A549 (cell line): ENCODE results near the gene CD101.

Experiments used
- ESRRA ChIP-seq: fragments of 150-350 bp; IDR thresholded peaks from 2 replicates; pipeline ENCODE4 v1.6.1; 2014; ENCODE audit warnings: mild to moderate bottlenecking, low read length, borderline replicate concordance
- HDAC2 ChIP-seq: fragments of 200-600 bp; sonication (generic); IDR thresholded peaks from 2 replicates; pipeline ENCODE4 v1.6.1; 2016
- HOXA7 ChIP-seq: fragments of 250-450 bp; sonication (Bioruptor Pico); IDR thresholded peaks from 2 replicates; pipeline ENCODE4 v1.5.0; 2020; ENCODE audit warnings: mild to moderate bottlenecking, moderate library complexity
- MYC ChIP-seq: IDR thresholded peaks from 2 replicates; pipeline ENCODE4 v1.6.1; 2012; ENCODE audit warnings: mild to moderate bottlenecking, inconsistent platforms, low read length, improper control_type of control experiment, borderline replicate concordance
- POLR2A ChIP-seq: IDR thresholded peaks from 2 replicates; pipeline ENCODE4 v1.6.1; 2012; ENCODE audit warnings: mild to moderate bottlenecking, low read length
- RNF2 ChIP-seq: fragments of 200-600 bp; sonication (generic); IDR thresholded peaks from 2 replicates; pipeline ENCODE4 v1.6.1; 2016; ENCODE audit warnings: low read depth, mild to moderate bottlenecking, antibody characterized with exemption, moderate library complexity, borderline replicate concordance
- ZC3H11A ChIP-seq: fragments of 450-650 bp; IDR thresholded peaks from 2 replicates; pipeline ENCODE4 v1.6.1; 2014; ENCODE audit warnings: antibody characterized with exemption, mild to moderate bottlenecking
- ZSCAN20 ChIP-seq: fragments of 250-450 bp; sonication (Bioruptor Pico); IDR thresholded peaks from 2 replicates; pipeline ENCODE4 v1.8.0; 2022; ENCODE audit warnings: mild to moderate bottlenecking, moderate library complexity
- TF ChIP-seq, protein P1 (sequence below): IDR thresholded peaks from 2 replicates; pipeline ENCODE4 v1.6.1; 2012
- TF ChIP-seq, protein P2 (sequence below): fragments of 200-600 bp; sonication (generic); IDR thresholded peaks from 2 replicates; pipeline ENCODE4 v1.6.1; 2016; ENCODE audit warnings: antibody characterized with exemption, mild to moderate bottlenecking, moderate library complexity
- TF ChIP-seq, protein P3 (sequence below): fragments of >200 bp; sonication (Bioruptor Twin); formaldehyde crosslinking; IDR thresholded peaks from 3 replicates; pipeline ENCODE4 v1.5.1; 2016
- TF ChIP-seq, protein P4 (sequence below): fragments of 450-650 bp; IDR thresholded peaks from 2 replicates; pipeline ENCODE4 v1.6.1; 2014; ENCODE audit warnings: antibody characterized with exemption

DNA sequence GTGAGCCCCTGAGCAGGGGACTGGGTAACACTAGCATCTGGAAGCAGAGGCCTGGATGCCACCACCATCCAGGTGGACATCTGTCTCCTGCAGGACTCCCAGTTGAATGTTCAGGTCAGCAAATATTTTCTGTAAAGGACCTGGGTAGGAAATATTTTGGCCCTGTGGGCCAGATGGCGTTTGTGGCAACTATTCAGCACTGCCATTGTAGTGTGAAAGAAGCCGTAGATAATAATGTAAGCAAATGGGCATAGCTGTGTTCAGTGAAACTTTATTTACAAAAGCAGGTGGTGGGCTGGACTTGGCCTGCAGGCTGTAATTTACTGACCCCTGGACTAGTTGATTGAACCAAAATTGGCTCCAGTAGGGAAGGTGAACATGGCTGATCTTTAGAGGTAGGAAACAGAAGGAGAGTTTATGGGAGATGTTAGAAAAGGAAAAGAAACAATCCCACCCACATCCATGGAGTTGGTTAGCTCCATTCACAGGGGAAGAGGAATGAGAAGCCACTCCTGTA lies 20.0 kb upstream of the CD101 start:
- TF ChIP-seq, protein P1, sequence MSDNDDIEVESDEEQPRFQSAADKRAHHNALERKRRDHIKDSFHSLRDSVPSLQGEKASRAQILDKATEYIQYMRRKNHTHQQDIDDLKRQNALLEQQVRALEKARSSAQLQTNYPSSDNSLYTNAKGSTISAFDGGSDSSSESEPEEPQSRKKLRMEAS = no peak
- TF ChIP-seq, protein P2, sequence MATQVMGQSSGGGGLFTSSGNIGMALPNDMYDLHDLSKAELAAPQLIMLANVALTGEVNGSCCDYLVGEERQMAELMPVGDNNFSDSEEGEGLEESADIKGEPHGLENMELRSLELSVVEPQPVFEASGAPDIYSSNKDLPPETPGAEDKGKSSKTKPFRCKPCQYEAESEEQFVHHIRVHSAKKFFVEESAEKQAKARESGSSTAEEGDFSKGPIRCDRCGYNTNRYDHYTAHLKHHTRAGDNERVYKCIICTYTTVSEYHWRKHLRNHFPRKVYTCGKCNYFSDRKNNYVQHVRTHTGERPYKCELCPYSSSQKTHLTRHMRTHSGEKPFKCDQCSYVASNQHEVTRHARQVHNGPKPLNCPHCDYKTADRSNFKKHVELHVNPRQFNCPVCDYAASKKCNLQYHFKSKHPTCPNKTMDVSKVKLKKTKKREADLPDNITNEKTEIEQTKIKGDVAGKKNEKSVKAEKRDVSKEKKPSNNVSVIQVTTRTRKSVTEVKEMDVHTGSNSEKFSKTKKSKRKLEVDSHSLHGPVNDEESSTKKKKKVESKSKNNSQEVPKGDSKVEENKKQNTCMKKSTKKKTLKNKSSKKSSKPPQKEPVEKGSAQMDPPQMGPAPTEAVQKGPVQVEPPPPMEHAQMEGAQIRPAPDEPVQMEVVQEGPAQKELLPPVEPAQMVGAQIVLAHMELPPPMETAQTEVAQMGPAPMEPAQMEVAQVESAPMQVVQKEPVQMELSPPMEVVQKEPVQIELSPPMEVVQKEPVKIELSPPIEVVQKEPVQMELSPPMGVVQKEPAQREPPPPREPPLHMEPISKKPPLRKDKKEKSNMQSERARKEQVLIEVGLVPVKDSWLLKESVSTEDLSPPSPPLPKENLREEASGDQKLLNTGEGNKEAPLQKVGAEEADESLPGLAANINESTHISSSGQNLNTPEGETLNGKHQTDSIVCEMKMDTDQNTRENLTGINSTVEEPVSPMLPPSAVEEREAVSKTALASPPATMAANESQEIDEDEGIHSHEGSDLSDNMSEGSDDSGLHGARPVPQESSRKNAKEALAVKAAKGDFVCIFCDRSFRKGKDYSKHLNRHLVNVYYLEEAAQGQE = no peak
- TF ChIP-seq, protein P3, sequence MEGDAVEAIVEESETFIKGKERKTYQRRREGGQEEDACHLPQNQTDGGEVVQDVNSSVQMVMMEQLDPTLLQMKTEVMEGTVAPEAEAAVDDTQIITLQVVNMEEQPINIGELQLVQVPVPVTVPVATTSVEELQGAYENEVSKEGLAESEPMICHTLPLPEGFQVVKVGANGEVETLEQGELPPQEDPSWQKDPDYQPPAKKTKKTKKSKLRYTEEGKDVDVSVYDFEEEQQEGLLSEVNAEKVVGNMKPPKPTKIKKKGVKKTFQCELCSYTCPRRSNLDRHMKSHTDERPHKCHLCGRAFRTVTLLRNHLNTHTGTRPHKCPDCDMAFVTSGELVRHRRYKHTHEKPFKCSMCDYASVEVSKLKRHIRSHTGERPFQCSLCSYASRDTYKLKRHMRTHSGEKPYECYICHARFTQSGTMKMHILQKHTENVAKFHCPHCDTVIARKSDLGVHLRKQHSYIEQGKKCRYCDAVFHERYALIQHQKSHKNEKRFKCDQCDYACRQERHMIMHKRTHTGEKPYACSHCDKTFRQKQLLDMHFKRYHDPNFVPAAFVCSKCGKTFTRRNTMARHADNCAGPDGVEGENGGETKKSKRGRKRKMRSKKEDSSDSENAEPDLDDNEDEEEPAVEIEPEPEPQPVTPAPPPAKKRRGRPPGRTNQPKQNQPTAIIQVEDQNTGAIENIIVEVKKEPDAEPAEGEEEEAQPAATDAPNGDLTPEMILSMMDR = no peak
- TF ChIP-seq MYC (no peak), ESRRA (no peak), ZSCAN20 (CRISPR knock-in tag) (no peak), ZC3H11A (no peak), HOXA7 (CRISPR knock-in tag) (no peak), RNF2 (no peak), POLR2A (no peak), HDAC2 (no peak)
- TF ChIP-seq, protein P4, sequence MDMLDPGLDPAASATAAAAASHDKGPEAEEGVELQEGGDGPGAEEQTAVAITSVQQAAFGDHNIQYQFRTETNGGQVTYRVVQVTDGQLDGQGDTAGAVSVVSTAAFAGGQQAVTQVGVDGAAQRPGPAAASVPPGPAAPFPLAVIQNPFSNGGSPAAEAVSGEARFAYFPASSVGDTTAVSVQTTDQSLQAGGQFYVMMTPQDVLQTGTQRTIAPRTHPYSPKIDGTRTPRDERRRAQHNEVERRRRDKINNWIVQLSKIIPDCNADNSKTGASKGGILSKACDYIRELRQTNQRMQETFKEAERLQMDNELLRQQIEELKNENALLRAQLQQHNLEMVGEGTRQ = no peak
